Measurements from ENCODE around the gene GRK2.

GRK2 gene

DNA sequence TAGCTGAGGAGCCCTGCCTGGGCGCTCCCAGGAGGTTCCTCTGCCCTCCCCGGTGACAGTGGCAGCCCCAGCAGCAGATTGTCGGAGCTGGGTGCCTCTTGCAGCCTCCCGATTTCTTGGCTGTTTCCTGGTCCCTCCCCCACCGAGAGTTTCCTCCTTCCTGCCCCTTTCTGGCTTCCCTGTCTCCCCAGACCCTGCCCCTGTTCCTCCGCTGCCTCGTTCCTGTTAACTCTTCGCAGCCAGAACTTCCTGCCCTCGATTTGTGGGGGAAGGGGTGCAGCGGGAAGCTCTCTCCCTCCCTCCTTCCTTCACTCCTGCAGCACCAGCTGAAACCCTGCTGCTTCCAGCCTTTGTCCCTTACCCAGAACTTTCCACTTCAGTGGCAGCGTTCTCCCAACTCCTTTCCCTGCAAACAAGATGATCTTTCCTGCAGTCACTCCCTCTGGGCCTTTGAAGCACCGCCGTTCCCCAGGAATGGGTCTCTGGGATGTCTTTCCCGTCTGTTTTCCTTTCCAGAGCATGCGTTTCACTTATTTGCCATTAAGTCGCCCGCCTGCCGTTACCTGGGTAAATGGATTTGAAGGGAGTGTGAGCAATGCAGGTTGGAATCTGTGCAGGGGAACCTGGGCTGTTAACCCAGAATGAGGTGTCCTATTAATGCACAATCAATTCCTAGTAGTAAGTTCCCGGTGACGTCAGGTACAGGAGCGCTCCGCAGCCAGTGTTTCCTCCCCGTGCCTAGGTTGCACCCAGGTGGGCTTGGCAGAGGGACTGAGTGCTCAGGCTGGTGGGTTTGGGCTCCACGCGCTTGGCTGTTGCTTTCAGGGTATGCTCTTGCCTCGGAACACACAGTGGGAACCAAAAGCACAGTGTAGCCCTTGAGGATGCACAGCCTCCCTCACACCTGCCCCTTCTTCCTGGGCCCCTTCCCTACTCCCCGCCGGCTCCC, 4.3 kb downstream of the GRK2 start:
- DNase-seq (ENCODE audit: low read depth, low spot score), result peak; percentile 62

DNA sequence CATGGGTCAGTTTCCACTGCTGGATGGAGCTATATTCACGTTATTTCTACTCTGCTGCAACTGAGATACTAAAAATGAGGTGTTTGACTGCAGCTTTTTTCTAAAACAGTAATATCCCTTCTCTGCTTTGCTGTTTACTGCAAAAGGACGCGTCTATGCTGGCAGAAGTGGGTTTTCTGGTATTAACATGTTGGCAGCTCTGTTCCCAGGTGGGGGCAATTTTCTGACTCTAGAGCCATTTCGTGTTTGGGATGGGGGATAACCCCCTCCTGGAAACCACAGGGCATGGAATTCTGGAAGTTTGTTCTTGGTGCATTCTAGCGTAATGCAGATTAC, 4.9 kb downstream of the GRK2 start:
- DNase-seq (ENCODE audit: low read depth, low spot score), result no peak

DNA sequence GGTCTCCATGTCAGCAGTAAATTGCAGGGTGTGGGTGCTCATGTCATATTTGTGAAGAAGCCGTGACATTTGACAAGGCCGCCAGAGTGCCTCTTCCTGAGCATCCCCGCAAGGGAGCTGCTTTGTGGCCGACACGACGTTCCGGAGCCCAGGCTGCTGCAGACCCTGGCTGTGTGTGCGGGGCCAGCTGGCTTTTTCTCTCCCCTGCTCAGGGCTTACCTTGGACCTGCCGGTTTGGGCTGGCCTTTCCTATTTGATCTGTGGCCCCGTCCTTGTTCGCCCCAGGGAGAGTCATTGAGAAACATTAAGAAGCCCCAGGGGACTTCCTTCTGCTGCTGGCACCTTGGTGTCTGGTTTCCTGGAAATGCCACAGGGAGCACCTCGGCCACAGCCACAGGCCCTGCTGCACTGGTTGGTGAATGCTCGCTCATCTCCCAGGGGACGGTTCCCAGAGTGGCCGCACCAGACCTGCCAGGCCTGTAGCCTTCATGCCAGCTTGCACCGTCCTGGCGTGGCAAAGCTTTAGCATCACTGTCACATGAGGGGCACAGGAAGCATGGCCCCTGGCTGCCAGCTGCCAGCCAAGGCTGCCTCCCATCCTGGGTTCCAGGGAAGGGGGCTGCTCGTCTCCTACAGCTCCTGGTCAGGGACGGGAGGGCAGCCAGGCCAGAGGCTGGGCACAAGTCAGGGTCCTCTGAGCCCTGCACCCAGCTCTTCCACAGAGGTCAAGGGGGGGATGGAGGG, 5.4 kb downstream of the GRK2 start:
- peak; percentile 60 for DNase-seq (ENCODE audit: low read depth, low spot score)

DNA sequence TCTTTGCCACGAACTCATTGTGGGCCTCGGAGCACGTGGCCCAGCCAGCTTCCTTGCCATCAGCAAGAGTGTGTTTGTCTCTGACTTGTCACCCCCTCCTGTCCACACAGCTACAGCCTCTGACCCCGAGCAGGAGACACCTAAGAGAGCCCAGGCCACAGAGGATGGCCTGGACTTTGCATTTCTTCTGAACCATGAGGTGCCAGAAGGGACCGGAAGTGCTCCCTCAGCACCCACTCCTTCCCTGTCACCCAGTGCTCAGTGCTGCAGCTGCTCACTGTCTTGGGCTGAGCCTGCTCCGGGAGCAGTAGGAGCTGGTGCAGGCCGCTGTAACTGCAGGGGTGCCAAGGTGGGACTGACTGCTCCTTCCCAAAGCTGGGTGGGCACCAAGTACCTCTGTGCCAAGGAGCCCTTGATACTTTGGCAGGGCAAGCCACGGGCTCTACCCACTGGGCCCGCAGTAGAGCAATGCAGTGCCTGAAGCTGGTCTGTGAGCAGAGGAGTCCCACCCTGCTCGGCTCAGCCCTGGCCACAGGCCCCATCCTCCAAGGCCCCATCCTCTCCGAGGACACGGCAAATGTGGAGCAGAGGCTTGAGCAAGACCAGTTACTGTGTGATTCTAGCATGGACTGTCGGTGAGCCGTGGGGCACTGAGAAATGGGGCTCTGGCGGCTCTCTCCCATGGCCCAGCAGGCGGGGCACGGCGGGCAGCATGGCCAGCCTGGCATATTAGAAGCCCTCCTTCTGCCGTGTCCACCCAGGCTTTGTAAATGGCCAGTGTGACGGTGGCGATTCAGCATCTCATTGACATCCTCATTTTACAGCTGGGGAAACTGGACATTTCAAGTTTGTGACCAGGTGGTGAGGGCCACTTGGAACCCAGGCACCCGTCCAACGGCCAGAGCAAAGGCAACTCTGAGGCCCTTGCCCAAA, 6.3 kb downstream of the GRK2 start:
- DNase-seq (ENCODE audit: low read depth, low spot score), result no peak

DNA sequence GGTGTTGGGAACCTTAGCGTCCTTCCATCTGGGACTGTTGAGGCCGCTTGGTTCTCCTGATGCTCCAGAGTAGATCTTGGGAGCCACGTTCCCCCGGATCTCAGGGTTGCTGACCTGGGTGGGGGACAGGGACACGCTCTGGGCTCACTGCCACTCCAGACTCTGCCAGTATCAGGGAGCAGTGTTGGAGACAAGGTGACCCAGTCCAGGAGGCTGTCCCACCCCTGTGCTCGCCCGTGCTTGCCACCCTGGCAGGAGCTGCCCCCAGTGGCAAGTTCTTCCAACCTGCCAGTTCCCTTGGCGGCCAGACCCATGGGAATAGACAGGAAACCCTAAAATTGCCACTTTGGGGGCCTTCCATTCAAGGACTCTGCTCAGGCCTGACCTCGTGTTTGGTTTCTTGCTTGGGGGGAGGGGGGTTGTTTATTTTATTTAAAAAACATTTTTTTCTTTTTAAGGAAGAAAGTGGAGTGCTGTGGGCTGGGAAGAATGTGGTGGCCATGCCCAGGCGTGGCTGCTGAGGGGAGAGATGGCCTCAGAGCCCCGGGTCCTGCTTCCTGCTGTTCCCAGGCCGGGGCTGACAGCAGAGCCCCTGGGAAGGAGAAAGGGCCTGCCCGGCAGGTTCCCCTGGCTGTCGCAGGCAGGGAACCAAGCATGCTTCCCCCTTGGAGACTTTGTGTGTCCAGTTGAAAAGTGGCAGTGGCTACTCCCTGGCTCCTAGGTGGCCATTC, 7.2 kb downstream of the GRK2 start:
- DNase-seq (ENCODE audit: low read depth, low spot score), result no peak

DNA sequence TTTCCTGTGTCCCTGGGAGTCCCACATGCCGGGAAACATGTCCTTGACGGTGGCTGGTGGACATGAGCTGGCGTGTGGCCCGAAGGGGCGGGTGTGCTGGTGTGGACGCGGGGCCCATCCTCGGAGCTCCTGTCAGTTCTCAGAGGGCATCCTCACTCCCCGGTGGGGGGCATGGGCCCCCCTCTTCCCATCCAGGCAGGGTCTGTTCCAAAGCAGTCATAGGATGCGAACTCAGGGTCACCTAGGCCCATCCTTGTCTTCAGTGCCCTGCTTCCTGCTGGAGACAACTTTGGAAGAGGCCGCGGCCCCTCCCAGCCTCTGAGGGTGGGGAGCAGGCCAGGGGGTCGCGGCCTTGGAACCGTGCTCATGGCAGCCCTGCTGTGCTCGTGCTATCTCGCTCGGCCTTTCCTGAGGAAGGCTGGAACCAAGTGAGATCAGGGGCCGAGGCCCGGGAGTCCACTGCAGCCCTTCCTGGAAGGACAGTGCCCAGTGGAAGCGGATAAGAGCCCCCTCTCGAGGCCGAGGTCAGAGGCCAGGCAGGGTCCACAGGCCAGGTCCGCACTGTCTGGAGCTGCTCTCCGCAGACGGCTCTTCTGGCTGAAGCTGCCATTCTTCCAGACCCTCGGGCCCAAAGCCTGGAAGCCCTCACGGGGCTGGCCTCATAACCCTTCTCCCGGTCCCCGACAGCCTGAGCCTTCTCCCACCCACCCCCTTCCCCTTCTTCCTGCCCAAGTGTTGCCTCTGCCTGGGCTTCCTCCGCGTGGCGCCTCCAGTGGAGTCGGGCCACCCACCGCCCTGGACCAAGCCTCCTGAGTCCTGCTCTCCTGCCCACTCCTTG, 8.7 kb downstream of the GRK2 start:
- no peak for DNase-seq (ENCODE audit: low read depth, low spot score)

DNA sequence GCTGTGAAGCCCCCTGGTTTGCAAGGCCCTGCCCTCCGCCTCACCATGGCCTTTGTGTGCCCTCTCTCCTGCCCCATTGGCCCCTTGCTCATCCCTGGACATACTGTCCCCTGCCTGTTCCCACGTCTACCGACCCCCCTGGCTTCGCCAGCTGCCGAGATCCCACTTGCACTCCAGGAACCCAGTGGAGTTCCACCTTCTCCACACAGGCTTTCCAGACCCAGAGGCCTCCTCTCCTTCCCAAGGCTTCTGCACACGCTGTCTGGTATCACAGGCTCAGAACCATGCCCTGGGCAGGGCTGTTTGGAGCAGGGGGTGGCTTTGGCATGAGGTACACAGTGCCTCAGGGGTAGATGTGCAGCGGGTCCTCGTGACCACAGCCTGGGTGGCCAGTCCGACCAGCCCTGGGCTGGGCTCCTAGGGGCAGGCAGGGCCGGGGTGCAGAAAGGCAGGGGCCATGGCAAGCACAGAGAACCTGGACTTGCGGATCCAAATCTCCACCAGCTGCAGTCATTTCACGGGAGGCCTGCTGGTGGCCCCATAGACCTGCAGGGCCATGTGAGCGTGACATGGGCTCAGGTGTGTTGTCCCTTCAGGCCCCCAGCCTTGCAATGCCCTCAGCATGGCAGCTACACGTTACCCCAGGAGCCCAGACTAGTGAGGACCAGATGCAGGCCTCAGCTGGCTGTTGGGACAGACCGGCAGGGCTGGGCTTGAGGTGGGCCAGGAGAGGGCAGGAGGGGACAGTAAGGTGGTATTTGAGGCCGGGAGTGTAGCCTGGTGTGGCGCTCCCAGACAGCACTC, 9.5 kb downstream of the GRK2 start:
- no peak for DNase-seq (ENCODE audit: low read depth, low spot score)

DNA sequence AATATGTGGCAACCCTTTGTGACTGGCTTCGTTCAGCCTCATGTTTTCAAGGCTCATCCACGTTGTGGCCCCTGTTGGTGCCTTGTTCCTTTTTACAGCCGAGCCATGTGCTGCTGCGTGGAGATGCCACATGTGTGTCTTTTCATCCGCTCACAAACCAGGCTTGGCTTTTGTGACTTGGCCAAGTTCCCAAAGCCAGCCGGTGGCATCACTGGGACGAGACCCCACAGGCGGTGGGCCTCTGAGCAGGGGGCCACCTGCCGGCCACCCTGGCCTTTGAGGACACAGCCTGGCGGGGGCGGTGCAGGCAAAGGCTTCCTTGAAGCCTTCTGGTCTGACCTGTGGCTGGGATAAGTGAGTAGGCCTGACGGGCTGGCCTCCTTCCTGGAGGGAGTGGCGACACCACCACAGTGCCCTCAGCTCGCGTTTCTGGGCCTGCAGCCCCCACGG, 10.5 kb downstream of the GRK2 start:
- DNase-seq (ENCODE audit: low read depth, low spot score), result peak; percentile 68

DNA sequence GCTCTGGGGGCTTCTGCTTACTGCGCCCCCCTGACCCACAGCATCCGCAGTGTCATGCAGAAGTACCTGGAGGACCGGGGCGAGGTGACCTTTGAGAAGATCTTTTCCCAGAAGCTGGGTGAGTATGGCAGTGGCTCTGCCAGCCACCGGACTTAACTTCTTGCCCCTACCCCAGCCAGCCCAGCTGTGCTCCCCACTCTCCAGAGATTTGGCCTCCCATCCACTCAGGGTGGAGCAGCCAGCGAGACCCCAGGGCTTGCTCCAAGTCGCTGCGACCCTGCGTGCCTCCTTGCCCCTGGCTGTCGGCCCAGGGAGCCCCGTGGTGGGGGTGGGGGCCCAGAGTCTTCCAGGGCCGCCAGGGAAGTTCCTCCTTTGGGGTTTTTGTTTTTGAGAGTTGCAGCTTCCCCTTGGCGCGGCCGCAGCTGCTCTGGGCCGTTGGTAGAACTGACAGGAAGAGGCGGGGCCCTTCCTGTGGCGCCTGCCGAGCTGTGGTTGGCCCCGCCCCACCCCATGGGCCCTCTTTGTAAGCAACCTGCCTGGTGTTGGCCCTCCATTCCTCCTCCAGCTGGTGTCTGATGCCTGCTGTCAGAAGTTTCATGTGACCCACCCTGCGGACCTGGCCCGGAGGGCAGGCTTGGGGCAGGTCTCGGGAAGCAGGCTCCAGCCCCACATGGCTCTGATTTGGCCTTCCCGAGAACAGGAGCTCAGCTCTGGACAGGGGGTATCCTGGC, 11.1 kb downstream of the GRK2 start:
- DNase-seq (ENCODE audit: low read depth, low spot score), result peak; percentile 89

DNA sequence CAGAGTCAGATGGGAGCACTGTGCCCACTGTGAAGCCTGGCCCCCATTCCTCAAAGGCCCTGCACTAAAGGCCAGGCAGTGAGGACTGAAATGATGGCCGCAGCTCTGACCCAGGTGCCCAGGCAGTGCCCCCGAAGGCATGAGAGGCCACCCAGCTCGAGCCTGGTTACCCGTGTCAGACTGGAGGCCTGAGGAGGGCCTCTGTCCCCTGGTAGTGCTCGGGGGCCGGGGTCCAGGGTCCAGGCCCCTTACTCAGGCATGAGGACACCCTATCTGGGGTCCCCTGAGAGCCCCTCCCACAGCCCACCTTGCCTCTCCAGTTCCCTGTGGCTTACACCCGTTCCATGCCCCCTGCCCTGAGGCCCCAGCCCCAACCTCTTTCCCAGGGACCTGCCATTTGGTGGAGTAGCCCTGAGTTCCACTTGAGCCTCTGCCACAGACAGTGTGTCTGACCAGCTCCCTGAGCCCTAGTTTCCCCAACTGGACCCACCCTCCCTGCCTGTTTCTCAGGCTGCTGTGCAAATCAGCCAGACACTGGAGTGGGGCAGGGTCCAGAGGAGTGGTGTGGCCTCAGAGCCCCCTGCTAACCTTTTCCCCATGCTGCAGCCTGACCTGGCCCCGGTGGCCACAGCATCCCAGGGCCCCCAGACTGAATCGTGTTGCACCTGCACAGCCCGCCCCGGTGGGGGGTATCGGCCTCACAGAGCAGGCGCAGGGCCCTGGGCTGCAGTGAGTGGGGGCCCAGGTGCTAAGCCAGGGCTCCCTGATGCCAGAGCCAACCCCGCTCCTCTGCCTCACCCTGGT, 12.1 kb downstream of the GRK2 start:
- no peak for DNase-seq (ENCODE audit: low read depth, low spot score)

DNA sequence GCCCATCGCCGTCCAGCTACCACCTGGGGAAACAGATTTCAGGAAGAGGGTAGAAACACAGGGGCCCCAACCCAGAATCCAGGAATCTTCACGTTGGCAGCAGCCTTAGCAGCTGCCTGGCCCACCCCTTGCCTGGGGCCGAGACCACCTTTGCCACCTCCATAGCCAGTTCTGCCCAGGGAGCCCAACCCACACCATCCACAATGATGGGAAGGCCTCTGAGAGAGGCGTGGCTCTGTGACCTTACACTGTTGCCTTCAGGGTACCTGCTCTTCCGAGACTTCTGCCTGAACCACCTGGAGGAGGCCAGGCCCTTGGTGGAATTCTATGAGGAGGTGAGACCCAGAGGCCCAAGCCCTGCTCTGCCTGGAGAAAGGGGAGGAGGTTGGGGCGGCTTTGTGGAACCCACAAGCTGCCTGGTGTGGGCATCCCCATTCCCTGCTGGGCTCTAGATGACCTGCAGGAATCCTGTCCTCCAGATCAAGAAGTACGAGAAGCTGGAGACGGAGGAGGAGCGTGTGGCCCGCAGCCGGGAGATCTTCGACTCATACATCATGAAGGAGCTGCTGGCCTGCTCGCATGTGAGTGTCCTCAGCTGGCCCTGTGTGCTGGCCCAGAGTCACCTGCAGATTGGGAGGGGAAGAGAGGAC, 12.8 kb downstream of the GRK2 start:
- no peak for DNase-seq (ENCODE audit: low read depth, low spot score)

DNA sequence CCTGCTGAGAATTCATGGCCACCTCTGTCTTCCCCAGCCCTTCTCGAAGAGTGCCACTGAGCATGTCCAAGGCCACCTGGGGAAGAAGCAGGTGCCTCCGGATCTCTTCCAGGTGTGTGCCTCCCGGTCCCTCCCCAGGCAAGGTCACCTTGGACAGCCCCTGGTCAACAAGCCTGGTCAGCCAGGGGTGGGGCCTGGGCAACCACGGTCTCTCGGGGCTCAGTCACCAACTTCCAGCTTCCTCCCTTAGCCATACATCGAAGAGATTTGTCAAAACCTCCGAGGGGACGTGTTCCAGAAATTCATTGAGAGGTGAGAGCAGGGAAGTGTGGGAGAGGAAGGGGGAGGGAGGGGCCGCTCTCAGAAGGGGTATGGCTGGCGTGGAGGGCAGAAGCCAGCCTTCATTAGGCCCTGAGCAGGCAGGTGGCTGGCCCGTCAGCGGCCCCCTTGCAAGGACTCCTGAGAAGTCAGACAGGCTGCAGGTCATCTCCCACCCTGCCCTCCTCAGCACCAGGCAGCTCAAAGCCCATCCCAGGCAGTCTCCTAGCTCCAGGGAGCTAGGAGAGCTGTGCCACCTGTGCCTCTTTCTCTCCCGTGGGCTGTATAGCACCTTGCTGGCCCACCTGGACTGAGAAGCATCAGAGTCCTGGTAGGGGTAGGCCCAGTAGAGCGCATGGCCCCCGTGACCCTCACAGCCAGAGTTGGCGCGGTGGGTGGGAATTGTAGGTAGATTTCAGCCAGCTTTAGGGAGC, 13.5 kb downstream of the GRK2 start:
- DNase-seq (ENCODE audit: low read depth, low spot score), result no peak

DNA sequence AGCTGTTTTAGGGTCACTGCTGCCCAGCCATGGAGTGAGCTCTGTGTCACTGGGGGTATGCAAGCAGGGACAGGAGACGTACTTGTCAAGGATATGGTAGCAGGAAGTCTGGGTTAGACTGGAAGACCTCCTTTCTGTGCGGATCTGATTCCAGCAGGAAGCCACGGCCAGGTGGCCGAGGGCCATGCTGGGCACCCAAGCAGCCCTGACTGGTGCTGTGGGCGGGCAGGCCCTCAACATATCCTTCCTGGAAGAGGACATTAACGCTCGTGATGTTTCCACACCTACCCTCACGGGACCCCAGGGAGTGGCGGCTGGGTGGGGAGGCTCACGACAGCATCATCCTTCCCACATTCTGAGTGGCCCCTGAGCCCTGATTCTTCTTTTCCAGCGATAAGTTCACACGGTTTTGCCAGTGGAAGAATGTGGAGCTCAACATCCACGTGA, 14.1 kb downstream of the GRK2 start:
- DNase-seq (ENCODE audit: low read depth, low spot score), result no peak

DNA sequence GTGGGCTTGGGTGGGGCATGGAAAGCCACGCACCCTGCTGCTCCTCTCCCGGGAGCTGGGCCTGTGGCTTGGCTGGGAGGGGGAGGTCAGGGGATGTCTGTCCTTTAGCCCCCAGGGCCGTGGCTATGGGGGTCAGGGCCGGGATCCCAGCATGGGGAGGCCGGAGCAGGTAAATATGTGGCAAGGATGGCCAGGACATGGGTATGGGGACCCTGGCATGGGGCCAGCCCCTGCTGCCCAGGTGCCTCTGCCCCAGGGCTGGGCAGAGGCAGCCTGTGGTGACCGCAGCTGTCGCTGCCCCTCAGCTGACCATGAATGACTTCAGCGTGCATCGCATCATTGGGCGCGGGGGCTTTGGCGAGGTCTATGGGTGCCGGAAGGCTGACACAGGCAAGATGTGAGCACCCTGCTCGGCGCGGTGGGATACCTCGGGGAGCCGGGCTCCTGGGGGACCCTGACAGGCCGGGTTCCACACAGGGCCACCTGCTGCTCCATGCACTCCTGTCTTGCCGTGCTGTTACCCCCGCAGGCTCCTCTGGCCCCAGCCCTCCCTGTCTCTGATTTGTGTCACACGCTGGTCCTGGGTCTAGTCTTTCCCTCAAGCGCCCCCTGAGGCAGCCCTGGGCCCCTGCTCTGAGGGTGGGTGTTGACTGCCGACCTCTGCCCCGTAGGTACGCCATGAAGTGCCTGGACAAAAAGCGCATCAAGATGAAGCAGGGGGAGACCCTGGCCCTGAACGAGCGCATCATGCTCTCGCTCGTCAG, 14.7 kb downstream of the GRK2 start:
- DNase-seq (ENCODE audit: low read depth, low spot score), result no peak

DNA sequence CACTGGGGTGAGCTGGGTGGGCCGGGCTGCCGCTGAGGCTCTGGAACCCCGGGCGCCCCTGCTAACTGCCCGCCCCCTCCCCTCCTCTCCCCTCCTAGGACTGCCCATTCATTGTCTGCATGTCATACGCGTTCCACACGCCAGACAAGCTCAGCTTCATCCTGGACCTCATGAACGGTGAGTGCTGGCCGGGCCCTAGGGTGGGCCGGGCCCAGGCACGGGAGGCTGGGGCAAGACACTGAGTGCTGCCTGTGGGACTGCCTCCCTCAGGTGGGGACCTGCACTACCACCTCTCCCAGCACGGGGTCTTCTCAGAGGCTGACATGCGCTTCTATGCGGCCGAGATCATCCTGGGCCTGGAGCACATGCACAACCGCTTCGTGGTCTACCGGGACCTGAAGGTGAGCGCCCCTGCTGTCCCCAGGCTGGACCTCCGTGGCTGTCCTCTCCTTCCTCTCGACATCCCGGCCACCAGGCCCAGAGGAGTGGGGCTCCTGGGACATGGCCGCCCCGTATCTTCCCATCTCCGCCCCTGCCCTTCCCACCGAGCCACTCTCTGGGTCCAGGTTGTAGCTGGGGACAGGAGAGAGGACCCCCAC, 15.4 kb downstream of the GRK2 start:
- no peak for DNase-seq (ENCODE audit: low read depth, low spot score)
